GM18520 (cell line): ENCODE data around the gene HPSE2.

Experiments
- ATAC-seq: cut with Tn5 transposase; IDR thresholded peaks from one replicate; pipeline ENCODE4 v1.9.1; 2021; ENCODE audit not compliant: unreplicated experiment

HPSE2 gene

GRCh38 chr10:98696516-98696915 is 539.1 kb downstream of the HPSE2 start:
- ATAC-seq: no peak

GRCh38 chr10:98694883-98695282 is 540.8 kb downstream of the HPSE2 start:
- ATAC-seq: no peak

- ATAC-seq: no peak
These were observed 541.6 kb downstream of the HPSE2 start for GRCh38 chr10:98694014-98694413.

GRCh38 chr10:98687685-98688084 is 548.0 kb downstream of the HPSE2 start:
- no peak for ATAC-seq

- ATAC-seq: no peak
These were observed 551.4 kb downstream of the HPSE2 start for GRCh38 chr10:98684019-98684899.

GRCh38 chr10:98676895-98677294 is 558.8 kb downstream of the HPSE2 start:
- ATAC-seq: no peak

GRCh38 chr10:98675902-98676301 is 559.8 kb downstream of the HPSE2 start:
- no peak for ATAC-seq

- no peak for ATAC-seq
These were observed 562.4 kb downstream of the HPSE2 start for GRCh38 chr10:98673171-98673782.

- no peak for ATAC-seq
These were observed 568.6 kb downstream of the HPSE2 start for GRCh38 chr10:98667081-98667480.

- no peak for ATAC-seq
These were observed 569.4 kb downstream of the HPSE2 start for GRCh38 chr10:98666276-98666675.

GRCh38 chr10:98664329-98665042 is 571.2 kb downstream of the HPSE2 start:
- no peak for ATAC-seq

GRCh38 chr10:98659951-98660350 is 575.7 kb downstream of the HPSE2 start:
- ATAC-seq: no peak

- ATAC-seq: no peak
These were observed 580.2 kb downstream of the HPSE2 start for GRCh38 chr10:98655492-98655891.

GRCh38 chr10:98649170-98649569 is 586.5 kb downstream of the HPSE2 start:
- no peak for ATAC-seq

- no peak for ATAC-seq
These were observed 588.4 kb downstream of the HPSE2 start for GRCh38 chr10:98646998-98647917.

GRCh38 chr10:98644466-98644865 is 591.2 kb downstream of the HPSE2 start:
- ATAC-seq: no peak

- ATAC-seq: no peak
These were observed 593.4 kb downstream of the HPSE2 start for GRCh38 chr10:98642281-98642680.

GRCh38 chr10:98638920-98639319 is 596.7 kb downstream of the HPSE2 start:
- ATAC-seq: no peak

- no peak for ATAC-seq
These were observed 598.7 kb downstream of the HPSE2 start for GRCh38 chr10:98636921-98637329.

GRCh38 chr10:98632456-98633150 is 603.0 kb downstream of the HPSE2 start:
- no peak for ATAC-seq
